H1 (cell line): ENCODE data around the gene PRICKLE3.

ENCODE experiments used
- CEBPB ChIP-seq: IDR thresholded peaks from 2 replicates; pipeline ENCODE4 v1.6.1; 2012; ENCODE audit warnings: low read depth, low read length
- EZH2 ChIP-seq: fragments of 200-600 bp; sonication (generic); IDR thresholded peaks from 2 replicates; pipeline ENCODE4 v1.7.1; 2012; ENCODE audit warnings: low read depth, mild to moderate bottlenecking, moderate library complexity, low read length, inconsistent platforms; ENCODE audit not compliant: severe bottlenecking
- GABPA ChIP-seq: IDR thresholded peaks from 2 replicates; pipeline ENCODE4 v1.6.1; 2011; ENCODE audit warnings: mild to moderate bottlenecking, low read length, moderate library complexity, borderline replicate concordance; ENCODE audit not compliant: insufficient read depth
- HDAC2 ChIP-seq, 2 experiments: fragments of 300-600 bp in 1 of 2; sonication (generic) in 1 of 2; IDR thresholded peaks; 2 replicates each; pipeline ENCODE4 v1.6.1; 2011 to 2012; ENCODE audit warnings: low read depth in 2 of 2, low read length in 2 of 2, mild to moderate bottlenecking in 2 of 2, moderate library complexity in 2 of 2, borderline replicate concordance in 1 of 2, inconsistent platforms in 1 of 2
- HDAC6 ChIP-seq: IDR thresholded peaks from one replicate; pipeline ENCODE4 v1.7.1; 2012; ENCODE audit warnings: low read depth, mild to moderate bottlenecking, inconsistent platforms, low read length, moderate library complexity
- KDM1A ChIP-seq: fragments of 200-600, 300-600 bp; sonication (generic); IDR thresholded peaks from 2 replicates; pipeline ENCODE4 v1.7.1; 2016; ENCODE audit warnings: mild to moderate bottlenecking, low read length, borderline replicate concordance
- PHF8 ChIP-seq: fragments of 200-600 bp; sonication (generic); conservative IDR thresholded peaks from 2 replicates; pipeline ENCODE4 v1.7.1; 2012; ENCODE audit warnings: low read depth, mild to moderate bottlenecking, inconsistent platforms, low read length, moderate library complexity
- POLR2AphosphoS5 ChIP-seq: IDR thresholded peaks from 2 replicates; pipeline ENCODE4 v1.6.1; 2011; ENCODE audit warnings: low read depth, low read length
- RAD21 ChIP-seq, 2 experiments: IDR thresholded peaks in 1 of 2; conservative IDR thresholded peaks in 1 of 2; 2 replicates each; pipeline ENCODE4 v1.6.1; 2011; ENCODE audit warnings: low read depth in 2 of 2, low read length in 2 of 2, improper control_type of control experiment in 1 of 2, inconsistent platforms in 1 of 2, mild to moderate bottlenecking in 1 of 2, moderate library complexity in 1 of 2
- SIN3A ChIP-seq, 2 experiments: IDR thresholded peaks in 1 of 2; conservative IDR thresholded peaks in 1 of 2; 2 replicates each; pipeline ENCODE4 v1.6.1; 2011 to 2012; ENCODE audit warnings: low read length in 2 of 2, improper control_type of control experiment in 1 of 2, low read depth in 1 of 2, mild to moderate bottlenecking in 1 of 2
- SP2 ChIP-seq: IDR thresholded peaks from 2 replicates; pipeline ENCODE4 v1.6.1; 2012; ENCODE audit warnings: mild to moderate bottlenecking, low read length, inconsistent platforms
- YY1 ChIP-seq: IDR thresholded peaks from 2 replicates; pipeline ENCODE4 v1.6.1; 2011; ENCODE audit warnings: low read depth, mild to moderate bottlenecking, low read length
- TF ChIP-seq, protein P1 (sequence below), 3 experiments: IDR thresholded peaks; 1 replicate in 2 of 3; 2 replicates in 1 of 3; pipeline versions ENCODE4 v1.5.1 to v1.6.1; 2011; ENCODE audit warnings: low read length in 3 of 3, mild to moderate bottlenecking in 3 of 3, inconsistent platforms in 2 of 3, low read depth in 1 of 3, moderate library complexity in 1 of 3; ENCODE audit not compliant: insufficient read depth in 1 of 3; ENCODE audit errors: control extremely low read depth in 1 of 3
- TF ChIP-seq, protein P2 (sequence below): IDR thresholded peaks from 2 replicates; pipeline ENCODE4 v1.6.1; 2011; ENCODE audit warnings: low read length, improper control_type of control experiment

GRCh38 chrX:49147282-49147681 is 38.9 kb downstream of the PRICKLE3 start:
- TF ChIP-seq, protein P1, sequence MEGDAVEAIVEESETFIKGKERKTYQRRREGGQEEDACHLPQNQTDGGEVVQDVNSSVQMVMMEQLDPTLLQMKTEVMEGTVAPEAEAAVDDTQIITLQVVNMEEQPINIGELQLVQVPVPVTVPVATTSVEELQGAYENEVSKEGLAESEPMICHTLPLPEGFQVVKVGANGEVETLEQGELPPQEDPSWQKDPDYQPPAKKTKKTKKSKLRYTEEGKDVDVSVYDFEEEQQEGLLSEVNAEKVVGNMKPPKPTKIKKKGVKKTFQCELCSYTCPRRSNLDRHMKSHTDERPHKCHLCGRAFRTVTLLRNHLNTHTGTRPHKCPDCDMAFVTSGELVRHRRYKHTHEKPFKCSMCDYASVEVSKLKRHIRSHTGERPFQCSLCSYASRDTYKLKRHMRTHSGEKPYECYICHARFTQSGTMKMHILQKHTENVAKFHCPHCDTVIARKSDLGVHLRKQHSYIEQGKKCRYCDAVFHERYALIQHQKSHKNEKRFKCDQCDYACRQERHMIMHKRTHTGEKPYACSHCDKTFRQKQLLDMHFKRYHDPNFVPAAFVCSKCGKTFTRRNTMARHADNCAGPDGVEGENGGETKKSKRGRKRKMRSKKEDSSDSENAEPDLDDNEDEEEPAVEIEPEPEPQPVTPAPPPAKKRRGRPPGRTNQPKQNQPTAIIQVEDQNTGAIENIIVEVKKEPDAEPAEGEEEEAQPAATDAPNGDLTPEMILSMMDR (IDR thresholded peaks at IDR 0.05; ENCODE audit: control extremely low read depth in 1 of 3, insufficient read depth in 1 of 3, low read depth in 1 of 3, low read length in 3 of 3), result no peak
- no peak for TF ChIP-seq RAD21 (IDR thresholded peaks at IDR 0.05 in 1 of 2, conservative IDR thresholded peaks at IDR 0.05 in 1 of 2; ENCODE audit: low read depth in 2 of 2, low read length in 2 of 2)
- TF ChIP-seq EZH2, result no peak
- TF ChIP-seq KDM1A, result no peak
- no peak for TF ChIP-seq CEBPB
- TF ChIP-seq, protein P2, sequence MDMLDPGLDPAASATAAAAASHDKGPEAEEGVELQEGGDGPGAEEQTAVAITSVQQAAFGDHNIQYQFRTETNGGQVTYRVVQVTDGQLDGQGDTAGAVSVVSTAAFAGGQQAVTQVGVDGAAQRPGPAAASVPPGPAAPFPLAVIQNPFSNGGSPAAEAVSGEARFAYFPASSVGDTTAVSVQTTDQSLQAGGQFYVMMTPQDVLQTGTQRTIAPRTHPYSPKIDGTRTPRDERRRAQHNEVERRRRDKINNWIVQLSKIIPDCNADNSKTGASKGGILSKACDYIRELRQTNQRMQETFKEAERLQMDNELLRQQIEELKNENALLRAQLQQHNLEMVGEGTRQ, result no peak
- no peak for TF ChIP-seq YY1
- no peak for TF ChIP-seq PHF8
- TF ChIP-seq HDAC2 (IDR thresholded peaks at IDR 0.05; ENCODE audit: borderline replicate concordance in 1 of 2, low read depth in 2 of 2, low read length in 2 of 2), result no peak
- TF ChIP-seq POLR2AphosphoS5, result no peak
- TF ChIP-seq SP2, result no peak
- no peak for TF ChIP-seq HDAC6
- TF ChIP-seq SIN3A (conservative IDR thresholded peaks at IDR 0.05 in 1 of 2, IDR thresholded peaks at IDR 0.05 in 1 of 2; ENCODE audit: low read depth in 1 of 2, low read length in 2 of 2), result no peak
- TF ChIP-seq GABPA, result no peak
